ENCODE results near the gene IGF1R.

DNA sequence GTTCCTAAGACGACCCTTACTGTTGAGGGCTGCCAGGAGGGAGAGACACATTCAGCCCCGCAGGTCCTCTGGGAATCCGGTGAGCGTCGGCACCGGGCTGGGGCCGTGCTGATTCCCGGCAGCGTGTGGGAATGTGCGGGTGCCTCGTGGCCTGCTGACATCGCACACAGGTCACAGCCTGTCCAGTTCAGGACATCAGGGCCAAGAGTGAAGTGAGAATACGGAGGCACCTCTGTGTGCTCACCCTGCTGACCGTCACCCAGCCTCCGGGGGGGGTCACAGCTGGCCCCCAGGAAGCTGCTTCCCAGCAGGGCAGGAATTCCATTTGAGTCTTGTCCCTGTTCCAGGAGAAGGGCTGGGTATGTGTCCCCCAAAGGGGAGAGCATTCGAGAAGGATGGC, 305.6 kb downstream of the IGF1R start:
- TF ChIP-seq, protein P1, sequence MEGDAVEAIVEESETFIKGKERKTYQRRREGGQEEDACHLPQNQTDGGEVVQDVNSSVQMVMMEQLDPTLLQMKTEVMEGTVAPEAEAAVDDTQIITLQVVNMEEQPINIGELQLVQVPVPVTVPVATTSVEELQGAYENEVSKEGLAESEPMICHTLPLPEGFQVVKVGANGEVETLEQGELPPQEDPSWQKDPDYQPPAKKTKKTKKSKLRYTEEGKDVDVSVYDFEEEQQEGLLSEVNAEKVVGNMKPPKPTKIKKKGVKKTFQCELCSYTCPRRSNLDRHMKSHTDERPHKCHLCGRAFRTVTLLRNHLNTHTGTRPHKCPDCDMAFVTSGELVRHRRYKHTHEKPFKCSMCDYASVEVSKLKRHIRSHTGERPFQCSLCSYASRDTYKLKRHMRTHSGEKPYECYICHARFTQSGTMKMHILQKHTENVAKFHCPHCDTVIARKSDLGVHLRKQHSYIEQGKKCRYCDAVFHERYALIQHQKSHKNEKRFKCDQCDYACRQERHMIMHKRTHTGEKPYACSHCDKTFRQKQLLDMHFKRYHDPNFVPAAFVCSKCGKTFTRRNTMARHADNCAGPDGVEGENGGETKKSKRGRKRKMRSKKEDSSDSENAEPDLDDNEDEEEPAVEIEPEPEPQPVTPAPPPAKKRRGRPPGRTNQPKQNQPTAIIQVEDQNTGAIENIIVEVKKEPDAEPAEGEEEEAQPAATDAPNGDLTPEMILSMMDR (IDR thresholded peaks at IDR 0.05 in 2 of 3, conservative IDR thresholded peaks at IDR 0.05 in 1 of 3; ENCODE audit: borderline replicate concordance in 1 of 3, insufficient read depth in 1 of 3, low read depth in 2 of 3, low read length in 2 of 3), result no peak
- TF ChIP-seq YY1 (IDR thresholded peaks at IDR 0.05; ENCODE audit: extremely low read depth, insufficient replicate concordance, low read depth, low read length) (no peak), ZFX (IDR thresholded peaks at IDR 0.05) (no peak), REST (IDR thresholded peaks at IDR 0.05; ENCODE audit: low read depth) (no peak), SRF (IDR thresholded peaks at IDR 0.05; ENCODE audit: low read depth) (no peak), EGR1 (IDR thresholded peaks at IDR 0.05; ENCODE audit: low read depth) (no peak), RAD21 (IDR thresholded peaks at IDR 0.05; ENCODE audit: low read depth) (no peak), ZBTB33 (IDR thresholded peaks at IDR 0.05; ENCODE audit: extremely low read depth, insufficient replicate concordance, low read length) (no peak), POLR2A (IDR thresholded peaks at IDR 0.05; ENCODE audit: borderline replicate concordance, extremely low read depth, insufficient read depth, insufficient read length) (no peak), POLR2AphosphoS5 (IDR thresholded peaks at IDR 0.05; ENCODE audit: low read depth, low read length) (no peak)
- TF ChIP-seq, protein P2, sequence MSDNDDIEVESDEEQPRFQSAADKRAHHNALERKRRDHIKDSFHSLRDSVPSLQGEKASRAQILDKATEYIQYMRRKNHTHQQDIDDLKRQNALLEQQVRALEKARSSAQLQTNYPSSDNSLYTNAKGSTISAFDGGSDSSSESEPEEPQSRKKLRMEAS (IDR thresholded peaks at IDR 0.05), result no peak
